CD8-positive, alpha-beta memory T cell (primary cell): ENCODE measurements around the gene PPP1R14C. TPM values are rescaled to one million over a fixed set of nuclear protein-coding genes. Genes with fewer than 3 reads are reported as not detected.

Experiments
- CTCF ChIA-PET: fragments of 350-600 bp; sonication (Branson Sonifier 250); formaldehyde crosslinking; loops from one replicate; lab custom pipeline; 2021; ENCODE audit warnings: antibody characterized with exemption; lab: Charles Lee
- POLR2A ChIA-PET: fragments of 350-600 bp; sonication (Branson Sonifier 250); formaldehyde crosslinking; loops from one replicate; lab custom pipeline; 2021; ENCODE audit warnings: antibody characterized with exemption; lab: Charles Lee
- DNase-seq, 5 donors: peaks; one replicate each; pipeline versions ENCODE4 v3.0.0 to v3.0.0-alpha.2; 2020 to 2022; ENCODE audit warnings: mixed read lengths in 1 of 5
- H3K27ac ChIP-seq: one replicate; pipeline ENCODE4 v1.7.0; 2013; ENCODE audit warnings: low read depth, mild to moderate bottlenecking, low read length, moderate library complexity
- H3K27me3 ChIP-seq: 2 replicates; pipeline ENCODE4 v1.7.0; 2013; ENCODE audit warnings: low read length, mild to moderate bottlenecking; ENCODE audit not compliant: insufficient read depth, poor library complexity, severe bottlenecking
- H3K36me3 ChIP-seq: 2 replicates; pipeline ENCODE4 v1.7.0; 2013; ENCODE audit warnings: mild to moderate bottlenecking, low read length, moderate library complexity; ENCODE audit not compliant: insufficient read depth
- H3K4me1 ChIP-seq: 2 replicates; pipeline ENCODE4 v1.7.0; 2013; ENCODE audit warnings: mild to moderate bottlenecking, low read length, moderate library complexity; ENCODE audit not compliant: insufficient read depth
- H3K4me3 ChIP-seq: 2 replicates; pipeline ENCODE4 v1.7.0; 2013; ENCODE audit warnings: mild to moderate bottlenecking, low read length
- H3K9me3 ChIP-seq: 2 replicates; pipeline ENCODE4 v1.7.0; 2013; ENCODE audit warnings: mild to moderate bottlenecking, low read length
- H3K27ac Mint-ChIP-seq, 8 donors: one replicate each; pipeline ENCODE4 v1.8.0; 2020 to 2021; ENCODE audit warnings: mixed read lengths in 8 of 8, mild to moderate bottlenecking in 6 of 8, inconsistent platforms in 3 of 8, moderate library complexity in 3 of 8
- H3K27me3 Mint-ChIP-seq, 2 donors: one replicate each; pipeline ENCODE4 v1.8.0; 2020 to 2021; ENCODE audit warnings: mixed read lengths in 2 of 2, mild to moderate bottlenecking in 1 of 2, moderate library complexity in 1 of 2
- H3K36me3 Mint-ChIP-seq, 3 donors: one replicate each; pipeline ENCODE4 v1.8.0; 2020 to 2021; ENCODE audit warnings: mixed read lengths in 3 of 3, inconsistent platforms in 1 of 3, mild to moderate bottlenecking in 1 of 3
- H3K4me1 Mint-ChIP-seq, 3 donors: one replicate each; pipeline ENCODE4 v1.8.0; 2020 to 2021; ENCODE audit warnings: mixed read lengths in 3 of 3, inconsistent platforms in 1 of 3, mild to moderate bottlenecking in 1 of 3
- H3K4me3 Mint-ChIP-seq, 7 donors: one replicate each; pipeline ENCODE4 v1.8.0; 2020 to 2021; ENCODE audit warnings: mixed read lengths in 7 of 7, mild to moderate bottlenecking in 6 of 7, moderate library complexity in 4 of 7, inconsistent platforms in 2 of 7
- H3K9me3 Mint-ChIP-seq, 5 donors: one replicate each; pipeline ENCODE4 v1.8.0; 2020 to 2022; ENCODE audit warnings: mixed read lengths in 5 of 5, mild to moderate bottlenecking in 3 of 5, moderate library complexity in 2 of 5, inconsistent platforms in 1 of 5
- polyA plus RNA-seq: library from polyadenylated mRNA; unstranded; fragments of 300-500 nt; fragmentation: Illumina TruSeq; gene quantifications from one replicate; pipeline ENCODE4 v1.2.3, GENCODE V29; 2021
- total RNA-seq, 2 experiments: library from RNA; stranded (reverse); gene quantifications; one replicate each; pipeline ENCODE4 v1.2.3, GENCODE V29; 2021

PPP1R14C gene
- total and polyA plus RNA-seq, 3 experiments from 2014 or later, result 0.76 to 1.6 (median 1.4) TPM

GRCh38 chr6:150245148-150245935 lies 102.5 kb downstream of the PPP1R14C start:
- no peak for DNase-seq
- Histone ChIP-seq H3K36me3 (no peaks in the 10 kb centered on the region), H3K9me3 (no peaks in the 10 kb centered on the region), H3K4me3 (no peak overlapping the region), H3K27ac (no peak overlapping the region), H3K27me3 (no peaks in the 10 kb centered on the region), H3K4me1 (no peaks in the 10 kb centered on the region)
- peak overlapping the region in 1 of 8 donors; percentile 26 for H3K27ac Mint-ChIP-seq
- peaks cover 0 to 5% (median 2%) of the 10 kb centered on the region in 3 donors for H3K4me1 Mint-ChIP-seq
- peaks cover 0 to 17% (median 14%) of the 10 kb centered on the region in 5 donors for H3K9me3 Mint-ChIP-seq
- H3K36me3 Mint-ChIP-seq, result peaks cover 0 to 27% (median 0%) of the 10 kb centered on the region in 3 donors
- peaks cover 0 to 6% of the 10 kb centered on the region in 2 donors for H3K27me3 Mint-ChIP-seq
- no peak overlapping the region for H3K4me3 Mint-ChIP-seq
- CTCF ChIA-PET, result no interaction called here
- POLR2A ChIA-PET, result no interaction called here

GRCh38 chr6:150247803-150248202 lies 105.0 kb downstream of the PPP1R14C start:
- POLR2A ChIA-PET, result no interaction called here
- H3K4me1 ChIP-seq, result no peaks in the 10 kb centered on the region
- no peaks in the 10 kb centered on the region for H3K27me3 ChIP-seq
- Mint-ChIP-seq H3K27me3 (peaks cover 0 to 6% of the 10 kb centered on the region in 2 donors), H3K4me3 (no peak overlapping the region), H3K27ac (no peak overlapping the region), H3K9me3 (peaks cover 0 to 17% (median 14%) of the 10 kb centered on the region in 5 donors), H3K36me3 (peaks cover 0 to 34% (median 0%) of the 10 kb centered on the region in 3 donors), H3K4me1 (no peaks in the 10 kb centered on the region)
- no peak for DNase-seq
- no peaks in the 10 kb centered on the region for H3K9me3 ChIP-seq
- no peak overlapping the region for H3K27ac ChIP-seq
- CTCF ChIA-PET, result no interaction called here
- H3K4me3 ChIP-seq, result no peak overlapping the region
- H3K36me3 ChIP-seq, result no peaks in the 10 kb centered on the region

GRCh38 chr6:150248300-150248699 lies 105.5 kb downstream of the PPP1R14C start:
- CTCF ChIA-PET, result no interaction called here
- Histone ChIP-seq H3K36me3 (no peaks in the 10 kb centered on the region), H3K9me3 (no peaks in the 10 kb centered on the region), H3K4me3 (no peak overlapping the region), H3K27ac (no peak overlapping the region), H3K4me1 (no peaks in the 10 kb centered on the region), H3K27me3 (no peaks in the 10 kb centered on the region)
- peaks cover 0 to 2% (median 0%) of the 10 kb centered on the region in 3 donors for H3K4me1 Mint-ChIP-seq
- H3K9me3 Mint-ChIP-seq, result peaks cover 0 to 17% (median 14%) of the 10 kb centered on the region in 5 donors
- peak overlapping the region in 1 of 8 donors; percentile 82 for H3K27ac Mint-ChIP-seq
- H3K36me3 Mint-ChIP-seq, result peaks cover 0 to 34% (median 0%) of the 10 kb centered on the region in 3 donors
- POLR2A ChIA-PET, result no interaction called here
- no peak for DNase-seq
- peaks cover 4 to 6% of the 10 kb centered on the region in 2 donors for H3K27me3 Mint-ChIP-seq
- H3K4me3 Mint-ChIP-seq, result no peak overlapping the region

- CTCF ChIA-PET, result no interaction called here
- no peak for DNase-seq
- H3K27ac ChIP-seq, result no peak overlapping the region
- POLR2A ChIA-PET, result no interaction called here
- no peaks in the 10 kb centered on the region for H3K4me1 ChIP-seq
- Mint-ChIP-seq H3K9me3 (peaks cover 0 to 17% (median 14%) of the 10 kb centered on the region in 5 donors), H3K36me3 (peaks cover 0 to 34% (median 0%) of the 10 kb centered on the region in 3 donors), H3K27me3 (peaks cover 4 to 11% of the 10 kb centered on the region in 2 donors), H3K4me1 (peaks cover 0 to 2% (median 0%) of the 10 kb centered on the region in 3 donors), H3K27ac (no peak overlapping the region), H3K4me3 (no peak overlapping the region)
- no peaks in the 10 kb centered on the region for H3K36me3 ChIP-seq
- no peaks in the 10 kb centered on the region for H3K9me3 ChIP-seq
- H3K4me3 ChIP-seq, result no peak overlapping the region
- no peaks in the 10 kb centered on the region for H3K27me3 ChIP-seq
These were observed 106.4 kb downstream of the PPP1R14C start for GRCh38 chr6:150249261-150249660.

- peaks cover 0 to 17% (median 14%) of the 10 kb centered on the region in 5 donors for H3K9me3 Mint-ChIP-seq
- Histone ChIP-seq H3K27me3 (no peaks in the 10 kb centered on the region), H3K27ac (no peak overlapping the region), H3K4me3 (no peak overlapping the region), H3K9me3 (no peaks in the 10 kb centered on the region), H3K36me3 (no peaks in the 10 kb centered on the region), H3K4me1 (no peaks in the 10 kb centered on the region)
- DNase-seq, result no peak
- peaks cover 0 to 2% (median 0%) of the 10 kb centered on the region in 3 donors for H3K4me1 Mint-ChIP-seq
- H3K4me3 Mint-ChIP-seq, result no peak overlapping the region
- ChIA-PET POLR2A (no interaction called here), CTCF (no interaction called here)
- peaks cover 4 to 13% of the 10 kb centered on the region in 2 donors for H3K27me3 Mint-ChIP-seq
- peak overlapping the region in 1 of 8 donors; percentile 51 for H3K27ac Mint-ChIP-seq
- peaks cover 0 to 26% (median 0%) of the 10 kb centered on the region in 3 donors for H3K36me3 Mint-ChIP-seq
These were observed 108.0 kb downstream of the PPP1R14C start for GRCh38 chr6:150250826-150251225.

- ChIA-PET POLR2A (no interaction called here), CTCF (no interaction called here)
- H3K4me3 ChIP-seq, result no peak overlapping the region
- peaks cover 4 to 20% of the 10 kb centered on the region in 2 donors for H3K27me3 Mint-ChIP-seq
- peaks cover 0 to 2% (median 0%) of the 10 kb centered on the region in 3 donors for H3K4me1 Mint-ChIP-seq
- no peak overlapping the region for H3K4me3 Mint-ChIP-seq
- H3K27ac ChIP-seq, result no peak overlapping the region
- no peaks in the 10 kb centered on the region for H3K9me3 ChIP-seq
- H3K36me3 Mint-ChIP-seq, result peaks cover 0 to 34% (median 0%) of the 10 kb centered on the region in 3 donors
- no peaks in the 10 kb centered on the region for H3K4me1 ChIP-seq
- H3K36me3 ChIP-seq, result no peaks in the 10 kb centered on the region
- no peaks in the 10 kb centered on the region for H3K27me3 ChIP-seq
- no peak overlapping the region for H3K27ac Mint-ChIP-seq
- peaks cover 0 to 17% (median 14%) of the 10 kb centered on the region in 5 donors for H3K9me3 Mint-ChIP-seq
- DNase-seq, result no peak
These were observed 108.8 kb downstream of the PPP1R14C start for GRCh38 chr6:150251566-150252186.

GRCh38 chr6:150252714-150253444 lies 110.0 kb downstream of the PPP1R14C start:
- H3K4me3 Mint-ChIP-seq, result no peak overlapping the region
- peaks cover 0 to 2% (median 0%) of the 10 kb centered on the region in 3 donors for H3K4me1 Mint-ChIP-seq
- no peak for DNase-seq
- peaks cover 0 to 9% (median 7%) of the 10 kb centered on the region in 5 donors for H3K9me3 Mint-ChIP-seq
- no peaks in the 10 kb centered on the region for H3K27me3 ChIP-seq
- peaks cover 0 to 28% (median 0%) of the 10 kb centered on the region in 3 donors for H3K36me3 Mint-ChIP-seq
- no peak overlapping the region for H3K27ac Mint-ChIP-seq
- no peak overlapping the region for H3K4me3 ChIP-seq
- no peaks in the 10 kb centered on the region for H3K9me3 ChIP-seq
- CTCF ChIA-PET, result no interaction called here
- no peak overlapping the region for H3K27ac ChIP-seq
- peaks cover 4 to 23% of the 10 kb centered on the region in 2 donors for H3K27me3 Mint-ChIP-seq
- POLR2A ChIA-PET, result no interaction called here
- H3K36me3 ChIP-seq, result no peaks in the 10 kb centered on the region
- H3K4me1 ChIP-seq, result no peaks in the 10 kb centered on the region
